Endothelial cell of umbilical vein (primary cell): ENCODE measurements around the gene HEATR3. TPM values are rescaled to one million over a fixed set of nuclear protein-coding genes. Genes with fewer than 3 reads are reported as not detected.

Experiments
- BruUV-seq: library from RNA; stranded (reverse); fragments of 400-500 nt; replicated peaks from 2 replicates; lab custom pipeline; 2021; lab: Mats Ljungman, UMichigan
- CTCF ChIA-PET: fragments of 300-600, 350-600 bp; sonication (Branson Sonifier 250); formaldehyde crosslinking; loops from one replicate; lab custom pipeline; 2021; ENCODE audit warnings: antibody characterized with exemption, inconsistent platforms; lab: Charles Lee
- POLR2A ChIA-PET: fragments of 300-600, 350-600 bp; sonication (Branson Sonifier 250); formaldehyde crosslinking; loops from one replicate; lab custom pipeline; 2021; ENCODE audit warnings: antibody characterized with exemption, inconsistent platforms; lab: Charles Lee
- DNase-seq: peaks from one replicate; pipeline ENCODE4 v3.0.0-alpha.2; 2011; ENCODE audit warnings: low read depth, low spot score
- FAIRE-seq: peaks from 2 replicates; lab custom pipeline; 2011; peaks lifted over from hg19 to GRCh38; lab: Jason Lieb, UNC
- H2AFZ ChIP-seq: 2 replicates; pipeline ENCODE4 v1.6.0; 2012; ENCODE audit warnings: low read depth, low read length, control low read depth, inconsistent platforms
- H3K27ac ChIP-seq: 2 replicates; pipeline ENCODE4 v1.5.1; 2011; ENCODE audit warnings: low read depth, mild to moderate bottlenecking, control low read depth, low read length, moderate library complexity; ENCODE audit not compliant: insufficient read depth
- H3K27me3 ChIP-seq, 2 experiments: 2 replicates each; pipeline versions ENCODE4 v1.6.0 to v1.6.1; 2011; ENCODE audit warnings: low read length in 2 of 2, mixed read lengths in 1 of 2; ENCODE audit not compliant: control insufficient read depth in 2 of 2, insufficient read depth in 2 of 2
- H3K36me3 ChIP-seq, 2 experiments: 2 replicates in 1 of 2; 3 replicates in 1 of 2; pipeline ENCODE4 v1.5.1; 2011; ENCODE audit warnings: low read length in 2 of 2, mild to moderate bottlenecking in 1 of 2, moderate library complexity in 1 of 2; ENCODE audit not compliant: control insufficient read depth in 2 of 2, insufficient read depth in 2 of 2; ENCODE audit errors: extremely low read depth in 1 of 2
- H3K4me1 ChIP-seq: 3 replicates; pipeline ENCODE4 v1.5.1; 2011; ENCODE audit warnings: mild to moderate bottlenecking, low read length; ENCODE audit not compliant: control insufficient read depth, insufficient read depth; ENCODE audit errors: extremely low read depth
- H3K4me2 ChIP-seq: 2 replicates; pipeline ENCODE4 v1.6.1; 2011; ENCODE audit warnings: low read length, control low read depth, mixed read lengths; ENCODE audit not compliant: insufficient read depth
- H3K4me3 ChIP-seq, 3 experiments: fragments of 200-600 bp in 1 of 3; sonication (generic), shearing (Covaris generic) in 1 of 3; replicated peaks in 1 of 3; 2 replicates each; pipeline ENCODE4 v1.5.1; 2011 to 2016; ENCODE audit warnings: control low read depth in 3 of 3, low read length in 3 of 3, mild to moderate bottlenecking in 2 of 3, inconsistent platforms in 1 of 3, low read depth in 1 of 3, moderate library complexity in 1 of 3; ENCODE audit not compliant: insufficient read depth in 1 of 3
- H3K79me2 ChIP-seq: 2 replicates; pipeline ENCODE4 v1.6.0; 2012; ENCODE audit warnings: low read length, inconsistent platforms; ENCODE audit not compliant: control insufficient read depth, insufficient read depth
- H3K9ac ChIP-seq: replicated peaks from 2 replicates; pipeline ENCODE3; 2011; ENCODE audit warnings: low read length, control low read depth; ENCODE audit not compliant: insufficient read depth; ENCODE audit errors: extremely low read depth
- H3K9me1 ChIP-seq: replicated peaks from 3 replicates; pipeline ENCODE4 v1.6.0; 2011; ENCODE audit warnings: mild to moderate bottlenecking, low read length; ENCODE audit not compliant: control insufficient read depth, insufficient read depth; ENCODE audit errors: extremely low read depth
- H3K9me3 ChIP-seq: replicated peaks from 2 replicates; pipeline ENCODE4 v1.5.1; 2012; ENCODE audit warnings: low read length, inconsistent platforms; ENCODE audit not compliant: control insufficient read depth, insufficient read depth
- H4K20me1 ChIP-seq: replicated peaks from 2 replicates; pipeline ENCODE3; 2011; ENCODE audit warnings: mild to moderate bottlenecking, low read length; ENCODE audit not compliant: control insufficient read depth, insufficient read depth; ENCODE audit errors: extremely low read depth
- EZH2 ChIP-seq: IDR thresholded peaks from 2 replicates; pipeline ENCODE4 v1.6.1; 2012; ENCODE audit warnings: borderline replicate concordance, low read depth, mild to moderate bottlenecking, moderate library complexity, low read length, inconsistent platforms; ENCODE audit not compliant: severe bottlenecking
- FOS ChIP-seq: IDR thresholded peaks from 2 replicates; pipeline ENCODE4 v1.6.1; 2011; ENCODE audit warnings: mild to moderate bottlenecking, low read length, moderate library complexity, borderline replicate concordance; ENCODE audit not compliant: insufficient read depth
- JUN ChIP-seq: IDR thresholded peaks from 2 replicates; pipeline ENCODE4 v1.6.1; 2011; ENCODE audit warnings: borderline replicate concordance, low read depth; ENCODE audit not compliant: insufficient read length, insufficient read depth
- MYC ChIP-seq: IDR thresholded peaks from one replicate; pipeline ENCODE4 v1.6.1; 2011; ENCODE audit warnings: mild to moderate bottlenecking, low read depth, low read length
- POLR2A ChIP-seq: IDR thresholded peaks from 2 replicates; pipeline ENCODE4 v1.6.1; 2012; ENCODE audit warnings: low read depth, mild to moderate bottlenecking, control low read depth, low read length
- POLR2AphosphoS5 ChIP-seq: IDR thresholded peaks from 2 replicates; pipeline ENCODE4 v1.6.1; 2012; ENCODE audit warnings: low read depth, mild to moderate bottlenecking, control low read depth, low read length, moderate library complexity; ENCODE audit not compliant: insufficient read depth
- dilution Hi-C: fragments of 300-500 bp; cut with MboI; formaldehyde crosslinking; loops from one replicate; pipeline ENCODE4 v1.15.0; 2019; ENCODE audit warnings: low sequenced_read_pairs; ENCODE audit not compliant: extremely low pct_ligation_motif_present
- intact Hi-C: fragments of 100-400 bp; cut with micrococcal nuclease; formaldehyde crosslinking; loops from one replicate; pipeline ENCODE4 v1.10.0; 2022
- polyA plus RNA-seq, 4 experiments: library from polyadenylated mRNA; depleted of rRNA in 3 of 4; stranded (reverse) in 3 of 4; unstranded in 1 of 4; fragments of >200 nt; gene quantifications; 2 replicates each; pipeline versions ENCODE4 v1.2.1 to v1.2.3, GENCODE V29; 2011 to 2012; ENCODE audit warnings: missing spikeins in 1 of 4
- total RNA-seq: library from RNA; stranded (reverse); gene quantifications from 2 replicates; pipeline ENCODE4 v1.2.3, GENCODE V29; 2021
- TF ChIP-seq, protein P1 (sequence below), 2 donors: IDR thresholded peaks; 1 replicate in 1 of 2; 2 replicates in 1 of 2; pipeline ENCODE4 v1.5.1; 2011; ENCODE audit warnings: low read length in 2 of 2, mild to moderate bottlenecking in 2 of 2, moderate library complexity in 2 of 2, control low read depth in 1 of 2, inconsistent platforms in 1 of 2, low read depth in 1 of 2; ENCODE audit not compliant: insufficient read depth in 1 of 2; ENCODE audit errors: extremely low read depth in 1 of 2

Gene HEATR3
- total and polyA plus RNA-seq, 2 donors (not counting 3 experiments of a cell fraction or from before 2014, with no cell fraction given), result 6.7 to 23.1 TPM

DNA sequence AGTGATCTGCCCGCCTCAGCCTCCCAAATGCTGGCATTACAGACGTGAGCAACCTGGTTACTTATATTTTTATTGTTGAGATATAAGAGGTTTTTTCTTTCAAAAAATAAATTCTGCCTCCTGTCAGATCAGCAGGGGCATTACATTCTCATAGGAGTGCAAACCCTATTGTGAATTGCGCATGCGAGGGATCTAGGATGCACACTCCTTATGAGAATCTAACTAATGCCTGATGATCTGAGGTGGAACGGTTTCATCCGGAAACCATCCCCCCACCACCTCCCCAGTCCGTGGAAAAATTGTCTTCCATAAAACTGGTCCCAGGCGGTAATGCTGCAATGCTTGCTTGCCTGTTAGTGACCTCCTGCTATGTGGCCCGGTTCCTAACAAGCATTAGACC lies 48.2 kb upstream of the HEATR3 start:
- no peak overlapping the region for H2AFZ ChIP-seq
- H3K4me1 ChIP-seq, result no peaks in the 10 kb centered on the region
- no peak for TF ChIP-seq FOS
- TF ChIP-seq EZH2, result no peak
- TF ChIP-seq MYC, result no peak
- TF ChIP-seq, protein P1, sequence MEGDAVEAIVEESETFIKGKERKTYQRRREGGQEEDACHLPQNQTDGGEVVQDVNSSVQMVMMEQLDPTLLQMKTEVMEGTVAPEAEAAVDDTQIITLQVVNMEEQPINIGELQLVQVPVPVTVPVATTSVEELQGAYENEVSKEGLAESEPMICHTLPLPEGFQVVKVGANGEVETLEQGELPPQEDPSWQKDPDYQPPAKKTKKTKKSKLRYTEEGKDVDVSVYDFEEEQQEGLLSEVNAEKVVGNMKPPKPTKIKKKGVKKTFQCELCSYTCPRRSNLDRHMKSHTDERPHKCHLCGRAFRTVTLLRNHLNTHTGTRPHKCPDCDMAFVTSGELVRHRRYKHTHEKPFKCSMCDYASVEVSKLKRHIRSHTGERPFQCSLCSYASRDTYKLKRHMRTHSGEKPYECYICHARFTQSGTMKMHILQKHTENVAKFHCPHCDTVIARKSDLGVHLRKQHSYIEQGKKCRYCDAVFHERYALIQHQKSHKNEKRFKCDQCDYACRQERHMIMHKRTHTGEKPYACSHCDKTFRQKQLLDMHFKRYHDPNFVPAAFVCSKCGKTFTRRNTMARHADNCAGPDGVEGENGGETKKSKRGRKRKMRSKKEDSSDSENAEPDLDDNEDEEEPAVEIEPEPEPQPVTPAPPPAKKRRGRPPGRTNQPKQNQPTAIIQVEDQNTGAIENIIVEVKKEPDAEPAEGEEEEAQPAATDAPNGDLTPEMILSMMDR (IDR thresholded peaks at IDR 0.05; ENCODE audit: extremely low read depth in 1 of 2, insufficient read depth in 1 of 2, low read depth in 1 of 2, low read length in 2 of 2), result no peak
- no peak for TF ChIP-seq POLR2AphosphoS5
- TF ChIP-seq JUN, result no peak
- TF ChIP-seq POLR2A, result no peak
- no peaks in the 10 kb centered on the region for H3K9me1 ChIP-seq
- no peaks in the 10 kb centered on the region for H3K9me3 ChIP-seq
- ChIA-PET CTCF (no interaction called here), POLR2A (no interaction called here)
- no peak for FAIRE-seq
- no peaks in the 10 kb centered on the region for H4K20me1 ChIP-seq
- no peak for DNase-seq
- no peaks in the 10 kb centered on the region for H3K36me3 ChIP-seq
- intact Hi-C loops (no loop called here), dilution Hi-C loops (no loop called here)
- H3K4me3 ChIP-seq, result no peak overlapping the region
- no peak overlapping the region for H3K4me2 ChIP-seq
- H3K9ac ChIP-seq, result no peak overlapping the region
- BruUV-seq, result no TSS peak
- no peak overlapping the region for H3K27ac ChIP-seq
- peaks cover 2 to 6% of the 10 kb centered on the region in 2 experiments for H3K27me3 ChIP-seq
- H3K79me2 ChIP-seq, result no peaks in the 10 kb centered on the region
